Tongue (tissue), 2 donors: Measurements from ENCODE around the gene CHID1. TPM values are rescaled to one million over a fixed set of nuclear protein-coding genes. Genes with fewer than 3 reads are reported as not detected.

Experiments
- DNase-seq: peaks from one replicate; pipeline ENCODE4 v3.0.0-alpha.2; 2015
- total RNA-seq: library from RNA; depleted of rRNA; stranded (reverse); fragments of >200 nt; gene quantifications from one replicate; pipeline ENCODE4 v1.2.3, GENCODE V29; 2014

CHID1 gene
- total RNA-seq, 1 donor from 2014 or later = 46.4 TPM

- no peak for DNase-seq
Measured at GRCh38 chr11:884578-885070, 26.0 kb downstream of the CHID1 start.

- DNase-seq = no peak
Measured at GRCh38 chr11:883527-883926, 27.1 kb downstream of the CHID1 start.

DNA sequence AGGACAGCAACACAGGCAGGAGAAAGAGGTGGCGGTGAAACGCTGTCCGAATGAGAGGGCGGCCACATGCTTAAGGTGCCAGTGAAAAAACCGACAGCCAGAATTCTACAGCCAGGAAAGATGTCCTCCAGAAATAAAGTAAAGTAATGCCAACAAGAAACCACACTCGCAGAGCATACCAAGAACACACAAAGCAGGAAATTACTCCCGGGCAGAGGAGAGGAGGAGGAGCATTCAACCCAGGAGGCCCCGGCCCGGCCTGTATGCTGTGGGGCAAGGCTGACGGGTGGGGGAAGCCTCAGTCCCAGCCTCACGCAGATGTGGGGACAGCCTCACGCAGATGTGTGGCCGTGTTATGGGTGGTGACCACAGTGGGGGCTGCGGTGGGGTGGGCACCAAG is 28.0 kb downstream of the CHID1 start:
- no peak for DNase-seq

DNA sequence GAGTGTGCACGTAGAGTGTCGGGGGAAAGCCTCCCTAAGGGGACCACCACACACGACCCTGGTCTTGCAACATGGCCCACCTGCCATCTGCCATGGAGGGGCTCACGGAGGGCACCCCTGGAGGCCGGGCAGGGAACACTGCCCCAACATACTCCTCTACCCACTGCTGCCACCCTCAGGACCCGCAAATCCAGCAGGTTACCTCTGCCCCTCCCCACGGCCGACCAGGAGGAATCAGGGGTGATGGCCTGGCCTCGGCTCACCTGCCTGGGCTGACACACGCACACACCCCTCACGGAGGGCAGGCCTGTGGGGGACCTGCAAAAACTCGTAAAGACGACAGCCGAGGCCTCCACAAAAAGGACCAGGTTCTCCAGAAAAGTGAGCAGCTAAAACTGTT is 30.2 kb downstream of the CHID1 start:
- no peak for DNase-seq

DNA sequence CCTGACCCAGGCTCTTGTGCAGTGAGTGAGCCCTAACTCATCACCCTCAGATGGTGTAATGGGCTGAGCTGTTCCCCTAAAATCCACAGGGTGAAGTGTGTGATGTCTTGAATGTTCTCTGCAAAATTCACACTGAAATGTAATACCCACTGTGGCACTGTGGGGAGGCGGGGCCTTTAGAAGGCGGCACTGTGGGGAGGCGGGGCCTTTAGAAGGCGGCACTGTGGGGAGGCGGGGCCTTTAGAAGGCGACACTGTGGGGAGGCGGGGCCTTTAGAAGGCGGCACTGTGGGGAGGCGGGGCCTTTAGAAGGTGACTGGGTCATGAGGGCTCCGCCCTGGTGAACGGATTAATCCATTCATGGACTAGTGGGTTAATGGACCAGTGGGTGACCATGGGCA is 33.0 kb downstream of the CHID1 start:
- no peak for DNase-seq

GRCh38 chr11:876545-876944 is 34.1 kb downstream of the CHID1 start:
- peak; percentile 80 for DNase-seq

DNA sequence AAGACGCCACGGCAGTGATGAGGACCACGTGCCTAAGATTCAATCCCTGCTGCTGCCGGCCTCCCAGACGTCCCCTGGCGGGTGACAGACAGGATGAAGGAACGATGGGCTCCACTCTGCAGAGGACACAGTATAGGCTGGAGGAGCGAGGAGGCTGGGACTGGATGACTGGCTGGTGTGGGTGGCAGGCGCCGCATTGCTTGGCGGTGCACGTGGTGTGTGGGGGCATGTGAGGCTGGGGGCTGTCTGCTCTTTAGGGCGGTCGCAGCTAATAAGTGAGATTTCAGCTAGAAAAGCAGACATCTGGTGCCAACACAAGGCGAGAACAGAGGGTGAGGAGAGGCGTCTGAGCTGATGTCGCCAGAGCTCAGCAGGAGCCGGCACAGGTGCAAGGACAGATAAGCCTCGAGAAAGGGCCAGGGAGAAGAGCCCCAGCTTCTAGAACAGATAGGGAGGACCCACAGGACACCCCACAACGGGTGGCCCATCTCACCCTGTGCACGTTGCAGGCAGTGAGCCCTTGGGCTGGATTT is 34.8 kb downstream of the CHID1 start:
- DNase-seq = no peak

GRCh38 chr11:875203-875602 is 35.4 kb downstream of the CHID1 start:
- DNase-seq = no peak

GRCh38 chr11:873706-874105 is 36.9 kb downstream of the CHID1 start:
- peak; percentile 63 for DNase-seq

- DNase-seq = no peak
Measured at GRCh38 chr11:872799-873198, 37.8 kb downstream of the CHID1 start.

GRCh38 chr11:871472-871871 is 39.1 kb downstream of the CHID1 start:
- no peak for DNase-seq

DNA sequence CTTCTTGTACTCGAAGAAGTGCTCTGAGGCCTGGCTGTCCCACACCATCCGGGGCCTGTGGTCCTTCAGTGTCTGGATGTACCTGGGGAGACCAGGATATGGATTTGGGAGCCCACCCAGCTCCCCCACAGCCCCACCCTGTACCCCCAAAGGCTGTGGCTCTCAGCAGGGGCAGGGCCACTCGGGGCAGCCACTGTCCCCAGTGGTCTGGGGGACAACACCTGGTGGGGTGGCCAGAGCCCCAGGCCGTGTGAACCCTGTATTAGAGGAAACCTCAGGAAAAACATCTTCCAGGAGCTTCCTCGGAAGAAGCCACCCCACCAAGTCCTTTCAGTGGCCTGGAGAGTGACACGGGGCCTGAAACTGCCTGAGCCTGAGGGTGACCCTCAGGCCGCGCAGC is 40.2 kb downstream of the CHID1 start:
- no peak for DNase-seq

GRCh38 chr11:870127-870413 is 40.5 kb downstream of the CHID1 start:
- no peak for DNase-seq

DNA sequence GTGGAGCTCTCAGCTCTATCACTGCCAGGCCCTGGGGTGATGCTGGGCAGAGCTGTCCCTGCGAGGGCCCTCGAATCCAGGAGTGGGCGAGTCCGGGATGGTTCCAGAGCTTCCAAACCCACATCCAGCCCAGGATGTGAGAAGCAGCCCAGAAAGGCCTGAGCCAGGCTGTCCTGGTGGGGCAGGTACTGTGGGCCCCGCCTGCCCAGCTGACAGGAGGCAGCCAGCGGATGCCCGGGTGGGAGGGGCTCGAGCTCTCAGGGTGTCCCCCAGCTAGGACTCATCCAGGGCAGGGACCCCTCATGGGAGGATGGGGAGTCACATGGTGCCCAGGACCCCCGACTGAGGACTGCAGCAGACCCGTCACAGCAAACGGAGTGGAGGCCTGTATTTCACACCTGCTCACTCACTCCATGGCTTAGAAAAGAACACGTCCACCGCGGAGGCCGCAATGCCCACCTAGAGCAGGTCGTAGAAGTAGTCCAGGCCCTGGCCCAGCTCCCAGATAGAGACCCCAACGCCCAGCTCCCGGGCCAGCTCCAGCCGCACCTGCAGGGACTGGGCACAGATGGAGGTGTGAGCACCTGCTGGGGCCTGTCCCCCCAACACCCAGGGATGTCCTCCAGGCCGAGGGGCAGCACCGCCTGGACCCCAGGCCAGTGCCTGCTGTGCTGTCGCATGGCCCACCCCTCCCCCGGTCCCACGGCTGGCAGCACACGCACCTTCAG is 41.0 kb downstream of the CHID1 start:
- no peak for DNase-seq

- DNase-seq = no peak
Measured at GRCh38 chr11:868802-869201, 41.8 kb downstream of the CHID1 start.

GRCh38 chr11:868394-868793 is 42.2 kb downstream of the CHID1 start:
- no peak for DNase-seq

DNA sequence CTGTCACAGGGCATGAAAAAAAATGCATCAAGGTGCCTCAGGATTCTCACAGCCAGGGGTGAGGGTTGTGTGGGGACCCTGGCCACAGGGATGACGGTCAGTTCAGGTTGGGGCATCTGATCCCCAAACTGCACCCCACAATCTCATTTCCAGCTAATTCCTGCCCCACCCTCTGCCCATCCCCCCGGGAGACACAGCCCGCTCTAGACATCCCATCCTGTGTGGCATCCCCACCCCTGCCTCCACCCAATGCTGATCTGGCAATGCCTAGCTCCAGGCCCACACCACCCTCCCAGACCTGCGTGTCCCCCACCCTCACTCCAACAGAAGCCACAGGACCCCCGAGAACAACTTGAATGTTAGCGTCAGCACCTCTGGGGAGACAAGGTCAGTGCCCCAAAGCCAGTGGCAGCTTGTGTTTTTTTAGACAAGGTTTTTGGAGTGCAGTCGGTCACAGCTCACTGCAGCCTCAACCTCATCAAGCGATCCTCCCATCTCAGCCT is 42.7 kb downstream of the CHID1 start:
- no peak for DNase-seq

GRCh38 chr11:866481-866880 is 44.1 kb downstream of the CHID1 start:
- DNase-seq = no peak

DNA sequence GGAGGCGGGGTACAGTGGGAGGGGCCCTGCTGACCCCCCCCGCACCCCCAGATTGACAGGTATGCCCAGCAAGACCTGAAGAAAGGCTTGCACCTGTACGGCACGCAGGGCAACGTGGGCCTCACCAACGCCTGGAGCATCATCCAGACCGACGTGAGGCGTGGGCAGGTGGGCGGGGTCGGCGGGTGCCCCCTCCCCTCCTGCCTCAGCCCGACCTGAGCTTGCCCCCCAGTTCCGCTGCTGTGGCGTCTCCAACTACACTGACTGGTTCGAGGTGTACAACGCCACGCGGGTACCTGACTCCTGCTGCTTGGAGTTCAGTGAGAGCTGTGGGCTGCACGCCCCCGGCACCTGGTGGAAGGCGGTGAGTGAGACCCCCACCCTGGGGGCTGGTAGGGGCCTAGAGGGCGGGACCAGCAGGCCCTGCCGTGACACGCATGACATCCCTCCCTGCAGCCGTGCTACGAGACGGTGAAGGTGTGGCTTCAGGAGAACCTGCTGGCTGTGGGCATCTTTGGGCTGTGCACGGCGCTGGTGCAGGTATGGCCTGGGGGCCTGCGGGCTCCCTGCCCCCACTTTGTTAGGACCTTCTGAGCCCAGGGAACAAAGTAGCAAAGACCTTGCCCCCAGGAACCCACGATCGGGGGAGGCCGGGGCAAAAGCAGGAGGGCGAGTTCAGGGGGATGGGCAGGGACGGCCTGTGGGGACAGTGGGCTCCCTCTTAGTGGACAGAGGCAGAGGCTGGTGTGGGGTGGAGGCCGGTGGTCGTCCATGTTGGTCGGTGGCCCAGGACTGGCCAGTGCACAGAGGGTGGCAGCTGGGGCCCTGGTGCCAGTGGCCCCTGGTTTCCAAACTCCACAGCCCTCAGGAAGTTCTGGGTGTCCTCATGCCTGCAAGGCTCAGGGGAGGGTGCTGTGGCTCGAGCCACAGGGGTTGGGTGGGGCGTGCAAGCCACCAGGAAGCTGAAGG is 44.9 kb downstream of the CHID1 start:
- DNase-seq = no peak

- no peak for DNase-seq
Measured at GRCh38 chr11:864898-865297, 45.7 kb downstream of the CHID1 start.

DNA sequence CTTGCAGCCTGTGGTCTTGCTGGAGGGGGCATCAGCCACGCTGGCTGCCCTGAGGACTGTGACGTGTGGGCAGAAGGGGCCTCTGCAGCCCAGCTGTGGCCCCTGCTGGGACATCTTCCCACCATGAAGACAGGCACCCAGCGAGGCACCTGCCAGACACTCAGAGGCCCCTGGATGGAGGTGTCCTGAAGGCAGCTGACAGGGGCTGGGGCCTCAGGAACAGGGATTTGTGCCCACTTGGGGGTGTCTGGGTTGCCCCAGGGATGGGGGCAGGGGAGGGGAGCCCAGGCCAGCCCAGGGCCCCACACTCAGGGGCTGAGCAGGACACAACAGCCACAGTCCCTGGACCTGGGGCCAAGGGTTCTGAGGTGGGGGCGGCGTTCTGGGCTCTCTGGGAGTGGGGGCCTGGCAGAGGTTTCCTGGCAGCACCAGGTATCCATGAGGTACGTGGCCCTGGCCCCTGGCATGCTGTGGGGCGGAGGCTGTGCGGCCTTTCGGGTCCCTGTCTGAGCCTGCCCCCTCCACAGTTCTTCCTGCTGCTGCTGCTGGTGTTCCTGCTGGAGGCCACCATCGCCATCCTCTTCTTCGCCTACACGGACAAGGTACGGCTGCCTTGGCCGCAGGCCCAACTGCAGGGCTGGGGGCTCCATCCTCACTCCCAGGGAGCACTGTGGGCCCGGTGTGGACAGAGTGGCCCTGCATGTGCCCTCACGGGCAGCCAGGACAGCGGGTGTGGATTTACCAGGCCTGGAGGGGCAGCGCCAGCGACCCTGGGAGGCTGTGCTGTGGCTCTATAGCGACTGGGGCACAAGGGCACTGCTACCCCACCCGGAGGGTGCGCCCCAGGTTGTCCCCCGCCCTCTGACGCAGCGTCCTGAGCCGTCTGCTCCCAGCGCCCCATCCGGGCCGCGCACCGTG is 46.4 kb downstream of the CHID1 start:
- no peak for DNase-seq
